ENCODE data around the gene RBMS3.
"Not testable (repeated sequence)": the region's sequence is repeated elsewhere in the genome, so short reads cannot be mapped to it uniquely, and the experiment has no call there.

The RBMS3 gene

GRCh38 chr3:29385046-29385830 lies 104.4 kb downstream of the RBMS3 start:
- DNase-seq (ENCODE audit: low read depth): peak; percentile 12

GRCh38 chr3:29389362-29389761 lies 108.5 kb downstream of the RBMS3 start:
- DNase-seq (ENCODE audit: low read depth): no peak

- DNase-seq (ENCODE audit: low read depth): no peak
These were observed 111.9 kb downstream of the RBMS3 start for GRCh38 chr3:29392625-29393388.

- not testable (repeated sequence) for DNase-seq (ENCODE audit: low read depth)
These were observed 113.1 kb downstream of the RBMS3 start for GRCh38 chr3:29393946-29394345.

- no peak for DNase-seq (ENCODE audit: low read depth)
These were observed 116.5 kb downstream of the RBMS3 start for GRCh38 chr3:29397406-29397805.

GRCh38 chr3:29398787-29399186 lies 117.9 kb downstream of the RBMS3 start:
- DNase-seq (ENCODE audit: low read depth): no peak

- no peak for DNase-seq (ENCODE audit: low read depth)
These were observed 125.5 kb downstream of the RBMS3 start for GRCh38 chr3:29406291-29406832.

- no peak for DNase-seq (ENCODE audit: low read depth)
These were observed 127.8 kb downstream of the RBMS3 start for GRCh38 chr3:29408676-29409075.

- no peak for DNase-seq (ENCODE audit: low read depth)
These were observed 128.5 kb downstream of the RBMS3 start for GRCh38 chr3:29409409-29409808.

GRCh38 chr3:29410220-29410619 lies 129.3 kb downstream of the RBMS3 start:
- DNase-seq (ENCODE audit: low read depth): no peak

- DNase-seq (ENCODE audit: low read depth): no peak
These were observed 130.0 kb downstream of the RBMS3 start for GRCh38 chr3:29410660-29411405.

- DNase-seq (ENCODE audit: low read depth): no peak
These were observed 131.2 kb downstream of the RBMS3 start for GRCh38 chr3:29412110-29412509.

- DNase-seq (ENCODE audit: low read depth): no peak
These were observed 133.8 kb downstream of the RBMS3 start for GRCh38 chr3:29414468-29415224.

GRCh38 chr3:29415482-29416223 lies 134.8 kb downstream of the RBMS3 start:
- no peak for DNase-seq (ENCODE audit: low read depth)

- DNase-seq (ENCODE audit: low read depth): no peak
These were observed 135.6 kb downstream of the RBMS3 start for GRCh38 chr3:29416514-29416913.

GRCh38 chr3:29420106-29420505 lies 139.2 kb downstream of the RBMS3 start:
- no peak for DNase-seq (ENCODE audit: low read depth)

GRCh38 chr3:29426302-29427226 lies 145.7 kb downstream of the RBMS3 start:
- no peak for DNase-seq (ENCODE audit: low read depth)

- peak; percentile 49 for DNase-seq (ENCODE audit: low read depth)
These were observed 146.6 kb downstream of the RBMS3 start for GRCh38 chr3:29427266-29428103.

All from fibroblast of the conjunctiva (primary cell).